Endothelial cell of umbilical vein (primary cell): ENCODE results near the gene GALNT14. TPM values are rescaled to one million over a fixed set of nuclear protein-coding genes. Genes with fewer than 3 reads are reported as not detected.

ENCODE experiments used
- BruUV-seq: library from RNA; stranded (reverse); fragments of 400-500 nt; replicated peaks from 2 replicates; lab custom pipeline; 2021; lab: Mats Ljungman, UMichigan
- CTCF ChIA-PET: fragments of 300-600, 350-600 bp; sonication (Branson Sonifier 250); formaldehyde crosslinking; loops from one replicate; lab custom pipeline; 2021; ENCODE audit warnings: antibody characterized with exemption, inconsistent platforms; lab: Charles Lee
- POLR2A ChIA-PET: fragments of 300-600, 350-600 bp; sonication (Branson Sonifier 250); formaldehyde crosslinking; loops from one replicate; lab custom pipeline; 2021; ENCODE audit warnings: antibody characterized with exemption, inconsistent platforms; lab: Charles Lee
- DNase-seq: peaks from one replicate; pipeline ENCODE4 v3.0.0-alpha.2; 2011; ENCODE audit warnings: low read depth, low spot score
- FAIRE-seq: peaks from 2 replicates; lab custom pipeline; 2011; peaks lifted over from hg19 to GRCh38; lab: Jason Lieb, UNC
- H2AFZ ChIP-seq: 2 replicates; pipeline ENCODE4 v1.6.0; 2012; ENCODE audit warnings: low read depth, low read length, control low read depth, inconsistent platforms
- H3K27ac ChIP-seq: 2 replicates; pipeline ENCODE4 v1.5.1; 2011; ENCODE audit warnings: low read depth, mild to moderate bottlenecking, control low read depth, low read length, moderate library complexity; ENCODE audit not compliant: insufficient read depth
- H3K27me3 ChIP-seq, 2 experiments: 2 replicates each; pipeline versions ENCODE4 v1.6.0 to v1.6.1; 2011; ENCODE audit warnings: low read length in 2 of 2, mixed read lengths in 1 of 2; ENCODE audit not compliant: control insufficient read depth in 2 of 2, insufficient read depth in 2 of 2
- H3K36me3 ChIP-seq, 2 experiments: 2 replicates in 1 of 2; 3 replicates in 1 of 2; pipeline ENCODE4 v1.5.1; 2011; ENCODE audit warnings: low read length in 2 of 2, mild to moderate bottlenecking in 1 of 2, moderate library complexity in 1 of 2; ENCODE audit not compliant: control insufficient read depth in 2 of 2, insufficient read depth in 2 of 2; ENCODE audit errors: extremely low read depth in 1 of 2
- H3K4me1 ChIP-seq: 3 replicates; pipeline ENCODE4 v1.5.1; 2011; ENCODE audit warnings: mild to moderate bottlenecking, low read length; ENCODE audit not compliant: control insufficient read depth, insufficient read depth; ENCODE audit errors: extremely low read depth
- H3K4me2 ChIP-seq: 2 replicates; pipeline ENCODE4 v1.6.1; 2011; ENCODE audit warnings: low read length, control low read depth, mixed read lengths; ENCODE audit not compliant: insufficient read depth
- H3K4me3 ChIP-seq, 3 experiments: fragments of 200-600 bp in 1 of 3; sonication (generic), shearing (Covaris generic) in 1 of 3; replicated peaks in 1 of 3; 2 replicates each; pipeline ENCODE4 v1.5.1; 2011 to 2016; ENCODE audit warnings: control low read depth in 3 of 3, low read length in 3 of 3, mild to moderate bottlenecking in 2 of 3, inconsistent platforms in 1 of 3, low read depth in 1 of 3, moderate library complexity in 1 of 3; ENCODE audit not compliant: insufficient read depth in 1 of 3
- H3K79me2 ChIP-seq: 2 replicates; pipeline ENCODE4 v1.6.0; 2012; ENCODE audit warnings: low read length, inconsistent platforms; ENCODE audit not compliant: control insufficient read depth, insufficient read depth
- H3K9ac ChIP-seq: replicated peaks from 2 replicates; pipeline ENCODE3; 2011; ENCODE audit warnings: low read length, control low read depth; ENCODE audit not compliant: insufficient read depth; ENCODE audit errors: extremely low read depth
- H3K9me1 ChIP-seq: replicated peaks from 3 replicates; pipeline ENCODE4 v1.6.0; 2011; ENCODE audit warnings: mild to moderate bottlenecking, low read length; ENCODE audit not compliant: control insufficient read depth, insufficient read depth; ENCODE audit errors: extremely low read depth
- H3K9me3 ChIP-seq: replicated peaks from 2 replicates; pipeline ENCODE4 v1.5.1; 2012; ENCODE audit warnings: low read length, inconsistent platforms; ENCODE audit not compliant: control insufficient read depth, insufficient read depth
- H4K20me1 ChIP-seq: replicated peaks from 2 replicates; pipeline ENCODE3; 2011; ENCODE audit warnings: mild to moderate bottlenecking, low read length; ENCODE audit not compliant: control insufficient read depth, insufficient read depth; ENCODE audit errors: extremely low read depth
- EZH2 ChIP-seq: IDR thresholded peaks from 2 replicates; pipeline ENCODE4 v1.6.1; 2012; ENCODE audit warnings: borderline replicate concordance, low read depth, mild to moderate bottlenecking, moderate library complexity, low read length, inconsistent platforms; ENCODE audit not compliant: severe bottlenecking
- FOS ChIP-seq: IDR thresholded peaks from 2 replicates; pipeline ENCODE4 v1.6.1; 2011; ENCODE audit warnings: mild to moderate bottlenecking, low read length, moderate library complexity, borderline replicate concordance; ENCODE audit not compliant: insufficient read depth
- MAX ChIP-seq: IDR thresholded peaks from 2 replicates; pipeline ENCODE4 v1.6.1; 2011; ENCODE audit not compliant: insufficient read depth, insufficient read length
- POLR2A ChIP-seq: IDR thresholded peaks from 2 replicates; pipeline ENCODE4 v1.6.1; 2012; ENCODE audit warnings: low read depth, mild to moderate bottlenecking, control low read depth, low read length
- POLR2AphosphoS5 ChIP-seq: IDR thresholded peaks from 2 replicates; pipeline ENCODE4 v1.6.1; 2012; ENCODE audit warnings: low read depth, mild to moderate bottlenecking, control low read depth, low read length, moderate library complexity; ENCODE audit not compliant: insufficient read depth
- dilution Hi-C: fragments of 300-500 bp; cut with MboI; formaldehyde crosslinking; loops from one replicate; pipeline ENCODE4 v1.15.0; 2019; ENCODE audit warnings: low sequenced_read_pairs; ENCODE audit not compliant: extremely low pct_ligation_motif_present
- intact Hi-C: fragments of 100-400 bp; cut with micrococcal nuclease; formaldehyde crosslinking; loops from one replicate; pipeline ENCODE4 v1.10.0; 2022
- polyA plus RNA-seq, 4 experiments: library from polyadenylated mRNA; depleted of rRNA in 3 of 4; stranded (reverse) in 3 of 4; unstranded in 1 of 4; fragments of >200 nt; gene quantifications; 2 replicates each; pipeline versions ENCODE4 v1.2.1 to v1.2.3, GENCODE V29; 2011 to 2012; ENCODE audit warnings: missing spikeins in 1 of 4
- total RNA-seq: library from RNA; stranded (reverse); gene quantifications from 2 replicates; pipeline ENCODE4 v1.2.3, GENCODE V29; 2021
- TF ChIP-seq, protein P1 (sequence below), 2 donors: IDR thresholded peaks; 1 replicate in 1 of 2; 2 replicates in 1 of 2; pipeline ENCODE4 v1.5.1; 2011; ENCODE audit warnings: low read length in 2 of 2, mild to moderate bottlenecking in 2 of 2, moderate library complexity in 2 of 2, control low read depth in 1 of 2, inconsistent platforms in 1 of 2, low read depth in 1 of 2; ENCODE audit not compliant: insufficient read depth in 1 of 2; ENCODE audit errors: extremely low read depth in 1 of 2

Gene GALNT14
- total and polyA plus RNA-seq, 2 donors (not counting 3 experiments of a cell fraction or from before 2014, with no cell fraction given): 0.04 to 0.40 TPM

DNA sequence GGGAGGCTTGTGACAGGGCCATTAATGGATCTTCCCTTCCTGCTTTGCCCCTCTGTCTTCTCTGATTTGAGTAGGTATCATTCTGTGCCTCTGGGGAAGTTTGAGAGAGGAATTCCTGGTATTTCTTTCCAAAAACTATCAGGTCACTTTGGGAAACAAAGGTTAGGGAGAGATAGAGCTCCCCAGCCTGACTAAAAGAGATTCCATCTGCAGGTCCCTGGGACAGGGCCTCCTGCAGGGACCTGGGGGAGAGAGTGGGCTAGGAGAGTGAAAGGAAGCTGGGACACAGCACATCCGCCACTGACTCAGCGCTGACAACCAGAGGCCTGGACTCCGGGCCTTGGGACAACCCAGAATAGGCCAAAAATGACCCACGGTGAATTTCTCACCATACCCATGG lies 6.4 kb downstream of the GALNT14 start:
- Histone ChIP-seq H3K36me3 (no peaks in the 10 kb centered on the region), H3K79me2 (no peaks in the 10 kb centered on the region), H2AFZ (no peak overlapping the region), H3K9me3 (no peaks in the 10 kb centered on the region), H3K4me1 (no peaks in the 10 kb centered on the region), H3K9me1 (no peaks in the 10 kb centered on the region), H3K27me3 (peaks cover 4 to 8% of the 10 kb centered on the region in 2 experiments), H3K4me2 (no peak overlapping the region), H3K9ac (no peak overlapping the region), H3K27ac (no peak overlapping the region), H3K4me3 (no peak overlapping the region), H4K20me1 (no peaks in the 10 kb centered on the region)
- BruUV-seq: no TSS peak
- FAIRE-seq: no peak
- TF ChIP-seq POLR2AphosphoS5 (no peak), EZH2 (no peak), FOS (no peak), MAX (no peak), POLR2A (no peak)
- TF ChIP-seq, protein P1, sequence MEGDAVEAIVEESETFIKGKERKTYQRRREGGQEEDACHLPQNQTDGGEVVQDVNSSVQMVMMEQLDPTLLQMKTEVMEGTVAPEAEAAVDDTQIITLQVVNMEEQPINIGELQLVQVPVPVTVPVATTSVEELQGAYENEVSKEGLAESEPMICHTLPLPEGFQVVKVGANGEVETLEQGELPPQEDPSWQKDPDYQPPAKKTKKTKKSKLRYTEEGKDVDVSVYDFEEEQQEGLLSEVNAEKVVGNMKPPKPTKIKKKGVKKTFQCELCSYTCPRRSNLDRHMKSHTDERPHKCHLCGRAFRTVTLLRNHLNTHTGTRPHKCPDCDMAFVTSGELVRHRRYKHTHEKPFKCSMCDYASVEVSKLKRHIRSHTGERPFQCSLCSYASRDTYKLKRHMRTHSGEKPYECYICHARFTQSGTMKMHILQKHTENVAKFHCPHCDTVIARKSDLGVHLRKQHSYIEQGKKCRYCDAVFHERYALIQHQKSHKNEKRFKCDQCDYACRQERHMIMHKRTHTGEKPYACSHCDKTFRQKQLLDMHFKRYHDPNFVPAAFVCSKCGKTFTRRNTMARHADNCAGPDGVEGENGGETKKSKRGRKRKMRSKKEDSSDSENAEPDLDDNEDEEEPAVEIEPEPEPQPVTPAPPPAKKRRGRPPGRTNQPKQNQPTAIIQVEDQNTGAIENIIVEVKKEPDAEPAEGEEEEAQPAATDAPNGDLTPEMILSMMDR (IDR thresholded peaks at IDR 0.05; ENCODE audit: extremely low read depth in 1 of 2, insufficient read depth in 1 of 2, low read depth in 1 of 2, low read length in 2 of 2): no peak
- CTCF ChIA-PET: no interaction called here
- no peak for DNase-seq
- dilution Hi-C loops: no loop called here
- intact Hi-C loops: no loop called here
- POLR2A ChIA-PET: no interaction called here
